GM18867 (cell line): ENCODE data around the gene STX2.
A peak's percentile ranks its signal among the peaks of the same experiment; 100 is the strongest.
"Not testable (repeated sequence)": the region's sequence is repeated elsewhere in the genome, so short reads cannot be mapped to it uniquely, and the experiment has no call there.

Experiments
- ATAC-seq: cut with Tn5 transposase; IDR thresholded peaks from one replicate; pipeline ENCODE4 v1.9.1; 2021; ENCODE audit warnings: mild to moderate bottlenecking, moderate library complexity; ENCODE audit not compliant: unreplicated experiment

The STX2 gene

GRCh38 chr12:130838951-130839769, at the start of gene STX2:
Gene STX2 (minus strand): TSS chr12:130839250. CDS start chr12:130839099, 151 bp downstream.
- peak; percentile 89 for ATAC-seq

- ATAC-seq = not testable (repeated sequence)
Measured at GRCh38 chr12:130887190-130887589, 48.1 kb upstream of the STX2 start.

- no peak for ATAC-seq
Measured at GRCh38 chr12:130881548-130881947, 42.5 kb upstream of the STX2 start.

- no peak for ATAC-seq
Measured at GRCh38 chr12:130881046-130881445, 42.0 kb upstream of the STX2 start.

GRCh38 chr12:130880411-130880885, 41.4 kb upstream of the STX2 start:
- ATAC-seq = peak; percentile 60

- peak; percentile 34 for ATAC-seq
Measured at GRCh38 chr12:130879781-130880389, 40.8 kb upstream of the STX2 start.

GRCh38 chr12:130879212-130879686, 40.2 kb upstream of the STX2 start:
- peak; percentile 78 for ATAC-seq

- ATAC-seq = no peak
Measured at GRCh38 chr12:130878193-130879185, 39.4 kb upstream of the STX2 start.

GRCh38 chr12:130877333-130877732, 38.3 kb upstream of the STX2 start:
- ATAC-seq = no peak

GRCh38 chr12:130876758-130877157, 37.7 kb upstream of the STX2 start:
- ATAC-seq = no peak

- ATAC-seq = no peak
Measured at GRCh38 chr12:130876297-130876696, 37.2 kb upstream of the STX2 start.

GRCh38 chr12:130875708-130876107, 36.7 kb upstream of the STX2 start:
- not testable (repeated sequence) for ATAC-seq

- ATAC-seq = no peak
Measured at GRCh38 chr12:130875193-130875592, 36.1 kb upstream of the STX2 start.

- no peak for ATAC-seq
Measured at GRCh38 chr12:130874696-130875095, 35.6 kb upstream of the STX2 start.

- no peak for ATAC-seq
Measured at GRCh38 chr12:130873825-130874224, 34.8 kb upstream of the STX2 start.

GRCh38 chr12:130873106-130873795, 34.2 kb upstream of the STX2 start:
- ATAC-seq = no peak

- peak; percentile 27 for ATAC-seq
Measured at GRCh38 chr12:130872179-130873096, 33.4 kb upstream of the STX2 start.

GRCh38 chr12:130871286-130872178, 32.5 kb upstream of the STX2 start, which contains the start of gene RAN:
Gene RAN (plus strand): TSS chr12:130872066. CDS start chr12:130872594, 528 bp downstream.
- ATAC-seq = peak; percentile 74
